Stimulated activated CD4-positive, alpha-beta T cell treated with anti-CD3 and anti-CD28 coated beads, Interleukin-4, amount 100 ng/mL, for 4 hours (primary cell): ENCODE data around the gene BRF1.
"Not testable (repeated sequence)": the region's sequence is repeated elsewhere in the genome, so short reads cannot be mapped to it uniquely, and the experiment has no call there.

ENCODE experiments used
- DNase-seq, 2 experiments: peaks; one replicate each; pipeline ENCODE4 v3.0.0-alpha.2; 2020

Gene BRF1

DNA sequence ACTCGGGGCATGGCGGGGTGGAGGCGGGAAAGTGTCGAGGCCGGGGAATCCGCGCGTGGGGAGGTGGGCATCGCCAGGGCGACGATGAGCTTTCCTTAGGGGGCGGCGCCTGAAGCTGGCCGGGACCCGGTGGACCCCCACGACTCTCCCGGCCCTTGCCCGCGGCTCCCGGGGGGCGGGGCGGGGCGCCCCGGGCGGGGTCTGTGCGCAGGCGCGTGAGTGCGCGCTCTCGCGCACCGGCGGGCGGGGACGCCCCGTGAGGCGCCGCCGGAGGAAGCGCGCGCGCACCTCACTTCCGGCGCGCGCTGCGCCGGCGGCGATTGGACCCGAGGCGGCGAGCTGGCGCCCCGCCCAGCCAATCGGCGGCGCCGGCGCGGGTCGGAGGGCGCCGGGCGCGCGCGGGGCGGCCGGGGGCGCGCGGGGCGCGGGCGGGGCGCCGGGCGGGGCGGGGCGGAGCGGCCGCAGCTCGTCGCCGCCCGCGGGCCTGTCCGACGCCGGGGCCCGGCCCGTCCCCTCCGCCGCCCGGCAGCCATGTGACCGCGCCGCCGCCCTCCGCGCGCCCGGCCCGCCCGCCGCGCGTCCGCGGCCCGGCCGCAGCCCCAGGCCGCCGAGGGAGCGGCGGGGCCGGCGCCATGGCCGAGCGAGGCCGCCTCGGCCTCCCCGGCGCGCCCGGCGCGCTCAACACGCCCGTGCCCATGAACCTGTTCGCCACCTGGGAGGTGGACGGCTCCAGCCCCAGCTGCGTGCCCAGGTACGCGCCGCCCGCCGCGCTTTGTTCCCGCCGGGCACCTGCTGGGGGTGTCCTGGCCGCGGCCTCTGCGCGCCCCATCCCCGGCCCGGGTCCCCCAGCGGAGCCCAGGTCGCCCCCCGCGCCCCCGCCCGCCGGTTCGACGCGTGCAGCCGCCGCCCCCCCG is 13.7 kb upstream of the BRF1 start, which contains the start of gene PACS2:
PACS2 (plus strand) TSS at position 462 of the 914 bp plus-strand sequence; CDS start at position 633, 171 bp downstream.
- peak; percentile 71 to 78 for DNase-seq

DNA sequence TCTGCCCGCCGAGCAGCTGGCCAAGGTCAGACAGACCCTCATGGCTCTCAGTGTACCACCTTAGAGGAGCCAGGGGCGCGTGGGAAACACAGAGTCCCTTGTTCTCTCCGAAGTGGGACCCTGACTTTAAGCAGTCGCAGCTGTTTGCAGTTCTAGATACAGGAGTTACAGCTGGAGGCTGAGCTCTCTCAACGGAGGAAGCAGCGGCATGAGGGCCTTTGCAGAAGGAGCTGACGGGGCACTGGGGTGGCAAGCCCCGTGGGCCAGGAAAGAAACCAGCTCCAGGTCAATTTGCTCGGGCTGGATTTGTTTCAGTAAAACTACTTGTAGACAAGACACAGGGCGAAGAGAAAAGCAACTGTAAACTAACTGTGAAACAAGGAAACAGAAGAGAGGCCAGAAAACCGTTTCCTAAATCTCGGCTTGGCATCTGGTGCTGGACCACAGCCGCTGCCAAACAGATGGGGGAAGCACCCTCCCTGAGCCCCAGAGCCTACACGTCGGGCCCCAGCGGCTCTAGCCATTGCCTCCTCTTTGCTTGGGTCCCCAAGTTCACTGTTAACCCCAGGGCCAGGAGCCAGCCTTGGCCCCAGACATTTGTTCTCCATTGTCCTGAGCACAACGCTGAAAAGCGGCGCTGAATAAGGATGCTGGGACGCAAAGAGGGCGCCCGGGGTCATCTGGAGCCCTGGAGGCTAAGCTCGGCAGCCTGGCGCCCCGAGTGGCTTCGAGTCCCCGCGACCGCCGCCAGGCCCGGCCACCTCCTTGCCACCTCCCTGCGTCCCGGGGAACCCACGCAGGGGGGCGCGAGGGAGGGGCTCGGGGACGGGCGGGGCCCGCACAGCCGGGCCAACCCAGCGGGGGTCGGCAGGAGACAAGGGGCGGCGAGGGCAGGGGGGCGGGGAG is 12.8 kb upstream of the BRF1 start:
- DNase-seq: peak in 1 of 2 experiments; percentile 18

DNA sequence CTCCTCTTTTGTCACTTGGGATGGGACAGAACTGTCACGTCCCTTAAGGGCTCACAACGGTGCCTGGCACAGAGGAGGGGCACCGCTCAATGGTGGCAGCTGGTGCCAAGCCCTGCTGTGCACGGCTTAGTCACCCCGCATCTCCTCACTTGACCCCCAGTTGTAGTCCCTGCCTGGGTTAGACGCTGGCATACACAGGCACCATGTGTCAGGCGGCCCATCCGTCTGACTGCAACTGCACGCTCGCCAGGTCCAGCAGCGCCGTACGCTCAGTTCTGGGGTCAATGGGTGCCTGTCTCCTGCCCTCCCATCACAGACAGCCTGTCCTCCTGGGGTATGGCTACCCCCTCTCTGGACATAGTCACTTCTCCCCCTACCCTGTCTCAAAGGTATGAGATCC is 12.2 kb upstream of the BRF1 start:
- no peak for DNase-seq

DNA sequence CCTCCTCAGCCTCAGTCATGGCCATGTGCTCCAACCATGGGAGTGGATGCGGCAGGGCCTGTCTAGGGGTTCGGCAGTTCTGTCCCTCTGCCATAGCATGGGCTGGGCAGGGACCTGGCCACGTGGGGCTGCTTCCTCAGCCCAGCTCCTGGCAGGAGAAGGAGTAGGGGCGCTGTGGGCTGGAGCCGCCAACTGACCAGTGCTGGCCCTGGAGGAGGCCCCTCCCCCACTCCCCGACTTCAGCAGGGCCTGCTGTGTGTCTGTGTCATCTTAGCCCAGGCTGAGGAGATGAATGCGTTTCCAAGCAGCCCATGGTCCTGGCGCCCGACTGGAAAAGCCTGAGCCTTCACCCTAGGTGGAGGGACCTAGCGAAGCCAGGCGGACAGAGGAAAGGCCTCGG is 11.0 kb upstream of the BRF1 start:
- no peak for DNase-seq

DNA sequence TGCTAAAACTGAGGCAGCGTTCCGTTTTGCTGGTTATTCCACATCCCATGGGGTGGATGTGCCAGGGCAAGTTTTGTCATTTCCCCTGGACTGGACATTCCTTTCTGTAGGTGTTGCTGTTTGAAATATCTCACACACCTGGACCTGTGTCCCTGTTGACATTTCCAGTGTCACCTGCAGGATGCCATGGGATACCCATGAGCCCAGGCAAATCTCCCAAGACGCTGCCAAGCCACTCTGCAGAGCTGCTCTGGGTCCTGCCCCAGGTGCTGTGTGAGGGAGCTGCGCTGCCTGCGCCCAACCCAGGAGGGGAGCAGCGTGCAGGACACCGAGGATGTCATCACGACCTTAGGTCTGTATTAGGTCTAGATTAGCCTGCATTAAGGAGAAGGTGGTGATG is 8.6 kb upstream of the BRF1 start:
- DNase-seq: no peak

DNA sequence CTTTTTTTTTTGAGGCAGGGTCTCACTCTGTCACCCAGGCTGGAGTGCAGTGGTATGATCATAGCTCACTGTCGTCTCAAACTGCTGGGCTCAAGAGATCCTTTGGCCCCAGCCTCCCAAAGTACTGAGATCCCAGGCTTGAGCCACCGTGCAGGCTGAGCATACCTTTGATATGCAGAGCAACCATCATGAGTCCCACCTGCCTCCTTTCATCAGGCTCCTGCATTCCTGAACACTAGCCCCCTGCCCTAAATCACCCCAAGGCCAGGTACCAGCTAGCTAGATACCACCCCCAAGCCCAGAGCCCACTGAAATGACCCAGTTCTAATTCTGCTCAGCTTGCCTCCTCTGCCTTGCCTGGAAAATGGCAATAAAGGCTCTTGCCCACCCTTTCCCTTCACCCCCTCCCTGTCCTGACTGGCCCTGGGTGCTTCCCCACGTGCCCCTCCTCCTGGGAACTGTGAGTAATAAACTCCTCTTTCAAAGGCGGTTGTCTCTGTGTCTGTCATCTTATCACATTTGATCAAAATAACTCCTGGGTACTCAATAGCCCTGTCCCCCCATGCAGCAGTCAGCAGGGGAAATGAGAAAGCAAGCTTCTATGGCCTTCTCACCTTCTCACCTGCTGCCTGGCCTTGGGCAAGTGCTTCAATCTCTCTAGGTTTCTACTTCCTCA is 6.4 kb upstream of the BRF1 start:
- no peak for DNase-seq

DNA sequence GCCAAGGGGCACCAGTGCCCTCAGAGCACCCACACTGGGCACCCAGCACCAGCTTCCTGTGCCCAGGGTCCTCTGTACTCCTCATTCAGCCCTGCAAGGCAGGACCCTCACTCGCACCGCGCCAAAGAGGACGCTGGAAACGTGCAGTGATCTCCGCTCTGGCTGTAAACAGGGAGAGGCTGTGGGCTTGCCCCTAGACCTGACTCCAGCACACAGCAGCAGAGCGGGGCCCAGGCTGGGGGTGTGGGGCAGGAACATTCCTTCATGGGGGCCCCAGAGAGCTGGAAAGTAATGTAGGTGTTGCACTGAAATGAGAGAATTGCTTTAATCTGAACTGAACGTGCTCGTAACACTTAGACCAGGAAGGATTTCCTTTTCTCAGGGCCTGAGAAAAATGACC is 5.0 kb upstream of the BRF1 start:
- DNase-seq: no peak

DNA sequence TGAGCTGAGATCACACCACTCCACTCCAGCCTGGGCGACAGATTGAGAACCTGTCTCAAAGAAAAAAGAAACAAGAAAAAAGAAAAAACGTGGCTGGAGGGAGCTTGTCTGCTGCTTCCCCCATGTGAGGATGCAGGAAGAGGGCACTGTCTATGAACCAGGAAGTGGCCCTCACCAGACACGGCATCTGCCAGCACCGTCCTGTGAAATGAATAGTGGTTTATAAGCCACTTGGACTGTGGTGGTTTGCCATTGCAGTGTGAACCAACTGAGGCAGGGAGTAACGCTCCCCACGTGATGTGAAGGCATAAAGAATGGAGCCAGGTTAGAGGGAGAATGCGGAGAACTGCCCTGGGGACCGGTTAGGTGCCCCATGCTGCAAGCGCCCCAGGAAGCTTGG is 4.5 kb upstream of the BRF1 start:
- DNase-seq: no peak

DNA sequence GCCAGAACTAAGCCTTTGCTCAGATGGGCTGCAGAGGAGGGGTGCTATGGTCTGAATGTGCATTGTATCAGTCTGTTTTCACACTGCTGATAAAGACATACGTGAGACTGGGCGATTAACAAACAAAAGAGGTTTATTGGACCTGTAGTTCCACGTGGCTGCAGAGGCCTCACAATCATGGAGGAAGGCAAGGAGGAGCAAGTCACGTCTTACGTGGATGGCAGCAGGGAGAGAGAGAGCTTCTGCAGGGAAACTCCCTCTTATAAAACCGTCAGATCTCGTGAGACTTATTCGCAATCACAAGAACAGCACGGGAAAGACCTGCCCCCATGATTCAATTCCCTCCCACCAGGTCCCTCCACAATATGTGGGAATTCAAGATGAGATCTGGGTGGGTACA is 3.8 kb upstream of the BRF1 start:
- no peak for DNase-seq

DNA sequence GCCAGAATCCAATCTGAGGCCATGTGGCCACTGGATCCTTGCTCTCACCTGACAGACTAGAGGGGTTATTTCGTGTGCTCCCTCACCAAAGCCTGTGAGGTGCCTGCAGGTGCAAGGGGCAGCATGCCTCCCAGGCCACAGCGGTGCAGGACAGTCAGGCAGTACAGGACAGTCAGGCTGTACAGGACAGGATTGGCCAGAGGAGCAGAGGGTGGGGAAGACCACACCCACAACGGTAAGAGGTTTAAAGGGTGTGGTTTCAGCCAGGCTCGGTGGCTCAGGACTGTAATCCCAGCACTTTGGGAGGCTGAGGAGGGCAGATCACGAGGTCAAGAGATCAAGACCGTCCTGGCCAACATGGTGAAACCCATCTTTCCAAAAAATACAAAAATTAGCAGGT is 3.1 kb upstream of the BRF1 start:
- no peak for DNase-seq

DNA sequence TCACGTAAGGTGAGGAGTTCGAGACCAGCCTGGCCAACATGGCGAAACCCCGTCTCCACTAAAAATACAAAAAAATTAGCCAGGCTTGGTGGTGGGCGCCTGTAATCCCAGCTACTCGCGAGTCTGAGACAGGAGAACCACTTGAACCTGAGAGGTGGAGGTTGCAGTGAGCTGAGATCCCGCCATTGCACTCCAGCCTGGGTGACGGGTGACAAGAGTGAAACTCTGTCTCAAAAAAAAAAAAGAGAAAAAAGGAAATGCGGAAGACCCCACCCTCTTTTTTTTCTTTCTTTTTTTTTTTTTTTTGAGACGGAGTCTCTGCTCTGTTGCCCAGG is 1.1 kb upstream of the BRF1 start:
- not testable (repeated sequence) for DNase-seq

DNA sequence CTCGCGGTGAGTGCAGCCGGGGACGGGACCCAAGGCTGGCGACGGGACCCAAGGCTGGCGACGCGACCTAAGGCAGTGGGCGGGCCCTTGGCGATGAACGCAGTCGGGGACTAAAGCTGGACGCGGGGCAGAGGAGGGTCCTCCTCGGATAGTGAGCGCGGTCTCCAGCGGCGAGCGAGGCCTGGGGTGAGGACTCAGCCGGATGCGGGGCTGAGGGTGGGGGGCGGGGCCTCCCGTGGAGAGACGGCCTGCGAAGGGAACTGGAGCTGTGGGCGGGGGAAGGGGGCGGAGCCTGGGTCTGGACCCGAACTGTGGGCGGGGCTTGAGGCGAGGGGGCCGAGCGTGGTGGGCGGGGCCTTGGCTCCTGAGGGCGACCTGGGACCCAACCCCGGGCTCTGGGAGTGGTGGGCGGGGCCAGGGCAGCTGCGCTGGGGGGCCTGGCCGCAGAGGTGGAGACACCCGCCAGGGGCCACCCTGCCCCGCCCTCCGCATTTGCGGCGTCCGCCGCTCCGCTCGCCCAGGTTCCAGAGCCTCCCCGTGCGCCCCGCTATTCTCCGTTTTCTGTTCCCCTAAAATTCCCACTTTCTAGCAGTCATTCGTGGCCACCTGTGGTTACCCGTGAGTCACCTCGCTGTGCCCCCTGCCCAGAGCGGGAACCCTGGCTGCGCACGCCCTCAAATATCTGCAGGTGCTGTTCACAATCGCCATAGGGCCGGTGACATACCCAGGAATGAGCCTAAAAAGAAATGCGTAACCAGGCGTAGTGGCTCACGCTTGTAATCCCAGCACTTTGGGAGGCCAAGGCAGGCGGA is 508 bp upstream of the BRF1 start:
- peak; percentile 97 to 100 for DNase-seq

DNA sequence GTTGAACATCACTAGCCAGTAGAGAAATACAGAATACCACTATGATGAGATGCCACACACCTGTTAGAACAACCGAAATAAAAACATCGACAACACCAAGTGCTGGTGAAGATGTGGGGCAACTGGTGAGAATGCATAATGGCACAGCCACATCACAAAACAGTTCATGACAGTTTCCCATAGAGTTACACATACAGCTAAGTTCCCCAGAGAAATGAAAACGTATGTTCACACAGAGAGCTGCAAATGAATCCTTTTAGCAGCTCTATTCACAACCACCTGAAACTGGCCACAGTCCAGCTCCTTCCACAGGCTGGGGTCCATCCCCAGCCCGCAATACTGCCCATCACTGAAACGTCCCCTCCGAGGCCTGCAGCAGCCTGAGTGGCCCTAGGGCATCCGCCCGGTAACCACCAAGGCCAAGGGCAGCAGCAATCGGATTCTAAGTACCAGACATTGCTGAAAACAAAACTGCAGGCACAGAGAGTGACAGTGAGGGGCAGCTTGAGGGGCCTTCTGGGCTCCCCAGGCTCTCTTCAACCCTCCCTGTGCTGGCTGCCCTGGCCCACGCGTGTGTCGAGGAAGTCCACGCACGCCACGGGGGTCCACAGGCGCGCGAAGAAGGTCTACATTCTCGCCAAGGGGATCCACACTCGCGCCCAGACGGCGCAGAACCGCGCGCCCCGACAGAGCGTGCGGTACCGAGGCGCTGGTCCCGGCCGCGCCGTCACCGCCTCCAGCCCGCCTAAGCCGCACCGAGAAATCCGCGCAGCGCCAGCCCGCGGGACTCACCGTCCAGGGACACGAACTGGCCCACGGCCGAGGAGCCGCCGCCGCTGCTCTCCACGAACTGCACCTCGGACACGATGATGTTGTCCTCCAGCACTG is 903 bp downstream of the BRF1 start:
- DNase-seq: peak in 1 of 2 experiments; percentile 5

DNA sequence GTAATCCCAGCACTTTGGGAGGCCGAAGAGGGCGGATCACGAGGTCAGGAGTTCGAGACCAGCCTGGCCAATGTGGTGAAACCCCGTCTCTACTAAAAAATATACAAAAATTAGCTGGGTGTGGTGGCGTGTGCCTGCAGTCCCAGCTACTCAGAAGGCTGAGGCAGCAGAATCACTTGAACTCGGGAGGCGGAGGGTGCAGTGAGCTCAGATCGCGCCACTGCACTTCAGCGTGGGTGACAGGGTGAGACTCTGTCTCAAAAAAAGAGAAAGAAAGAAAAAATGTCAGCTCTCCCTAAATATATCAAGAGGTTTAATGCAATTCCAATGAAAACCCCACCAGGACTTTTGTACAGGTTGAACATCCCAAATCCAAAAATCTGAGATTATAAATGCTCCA is 3.5 kb downstream of the BRF1 start:
- DNase-seq: not testable (repeated sequence)

DNA sequence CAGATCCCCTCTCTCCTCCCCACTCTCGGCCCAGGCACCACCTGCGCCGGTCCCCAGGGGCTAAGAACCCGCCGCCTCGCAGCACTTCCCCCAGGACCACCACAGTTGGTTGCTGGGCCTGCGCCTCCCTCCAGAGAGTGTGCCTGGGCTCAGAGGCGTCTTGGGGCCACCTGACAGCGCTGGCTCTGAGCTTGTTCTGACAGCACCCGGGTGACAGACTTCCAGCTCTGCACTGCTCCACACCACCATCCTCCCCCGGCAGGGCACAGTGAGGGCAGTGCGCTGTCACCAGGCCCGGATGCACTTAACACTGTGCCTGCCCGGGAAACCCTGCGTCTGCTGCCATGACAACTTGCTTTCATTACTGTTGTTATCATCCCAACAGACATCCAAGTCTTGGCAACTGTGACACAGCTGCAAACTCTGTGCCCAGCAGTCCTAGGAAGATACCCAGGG is 6.6 kb downstream of the BRF1 start:
- DNase-seq: peak; percentile 29 to 32

DNA sequence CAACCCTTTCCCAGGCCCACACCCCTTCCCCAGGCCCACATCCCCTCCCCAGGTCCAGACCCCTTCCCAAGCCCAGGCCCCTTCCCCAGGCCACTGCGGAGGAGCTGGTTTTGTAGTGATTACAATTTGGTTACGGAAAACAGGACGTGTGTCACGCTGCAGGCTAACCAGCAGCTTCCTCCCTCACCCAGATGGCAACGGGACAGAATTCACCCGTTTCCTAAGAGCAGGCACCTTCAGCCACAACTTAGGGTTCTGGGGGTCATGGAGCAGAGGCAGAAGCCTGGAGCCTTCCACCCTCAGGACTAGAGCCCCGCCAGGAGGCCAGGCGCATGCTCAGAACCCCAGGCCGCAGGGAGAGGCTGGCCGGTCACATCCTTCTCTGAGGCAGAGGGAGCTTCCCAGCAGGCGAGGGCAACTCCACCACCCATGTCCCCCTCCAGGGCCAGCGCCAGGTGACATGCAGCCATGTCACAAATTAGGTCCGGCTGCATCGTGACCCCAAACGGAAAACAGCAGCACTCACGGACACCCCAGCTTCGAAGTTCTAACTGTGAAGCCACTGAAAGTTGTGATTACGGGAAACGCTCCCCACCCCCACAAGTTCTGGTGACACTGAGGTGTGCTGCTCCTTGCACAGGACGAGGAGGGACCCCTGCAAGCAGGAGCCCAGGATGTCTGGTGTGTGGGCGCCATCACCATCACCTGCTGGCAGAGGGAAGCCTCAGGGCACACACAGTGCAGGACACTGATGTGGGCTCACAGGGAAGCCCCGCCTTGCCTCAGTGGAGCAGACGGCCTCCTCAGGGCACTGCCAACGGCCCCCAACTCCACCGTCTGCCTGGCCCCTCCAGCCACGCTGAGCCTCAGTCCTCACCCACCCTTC is 7.7 kb downstream of the BRF1 start:
- no peak for DNase-seq

DNA sequence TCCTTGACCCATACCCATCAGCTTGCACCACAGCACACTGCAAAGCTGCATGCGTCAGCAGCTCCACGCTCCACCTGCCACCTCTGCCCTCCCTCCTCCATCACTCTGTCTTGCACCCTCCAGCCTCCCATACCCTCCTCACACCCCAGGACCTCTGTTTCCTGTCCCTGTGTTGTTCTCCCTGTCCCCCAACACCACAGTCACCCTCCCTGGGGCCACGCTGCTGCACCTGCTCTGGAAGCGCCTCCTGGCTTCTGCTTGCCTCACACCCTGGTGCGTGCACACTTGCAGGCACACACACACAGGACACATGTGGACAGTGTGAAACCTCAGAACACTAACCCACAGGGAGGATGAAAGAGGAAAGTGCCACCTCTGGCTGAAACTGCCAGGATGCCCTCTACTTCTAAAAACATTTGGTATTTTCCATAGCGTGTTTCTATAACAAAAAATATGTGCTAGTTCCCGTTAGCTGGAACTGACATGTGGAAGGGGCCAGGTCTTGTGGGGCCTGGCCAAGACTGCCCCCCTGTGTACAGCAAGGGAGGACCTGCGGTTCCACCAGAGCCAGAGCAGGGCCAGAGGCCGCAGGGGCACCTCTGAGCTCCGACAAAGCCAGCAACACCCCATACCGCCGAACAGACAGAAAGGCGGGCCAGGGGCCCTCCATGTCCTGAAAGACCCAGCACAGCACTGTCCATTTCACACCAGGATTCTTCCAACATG is 10.0 kb downstream of the BRF1 start:
- DNase-seq: no peak

DNA sequence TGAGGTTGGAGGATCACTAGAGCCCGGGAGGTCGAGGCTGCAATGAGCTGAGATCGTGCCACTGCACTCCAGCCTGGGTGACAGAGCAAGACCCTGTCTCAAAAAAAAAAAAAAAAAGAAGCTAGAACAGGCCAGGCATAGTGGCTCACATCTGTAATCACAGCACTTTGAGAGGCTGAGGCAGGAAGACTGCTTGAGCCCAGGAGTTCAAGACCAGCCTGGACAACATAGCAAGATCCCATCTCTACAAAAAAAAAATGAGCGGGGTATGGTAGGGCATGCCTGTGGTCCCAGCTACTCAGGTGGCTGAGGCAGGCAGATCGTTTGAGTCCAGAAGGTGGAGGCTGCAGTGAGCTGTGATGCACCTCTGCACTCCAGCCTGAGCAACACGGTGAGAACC is 11.9 kb downstream of the BRF1 start:
- not testable (repeated sequence) for DNase-seq
